KBM-7 (cell line): ENCODE measurements around the gene KIF2A.

Experiments
- DNase-seq: peaks from one replicate; pipeline ENCODE4 v3.0.0-alpha.2; 2015
- in situ Hi-C: fragments of 300-500 bp; cut with MboI; formaldehyde crosslinking; loops from 2 replicates; pipeline ENCODE4 v1.14.3; 2020; ENCODE audit warnings: low sequenced_read_pairs, low pct_unique_long_range_greater_than_20kb, mixed read lengths

Gene KIF2A

GRCh38 chr5:62354028-62354874 lies 48.2 kb downstream of the KIF2A start:
- DNase-seq, result peak; percentile 43
- in situ Hi-C loops, result no loop called here

GRCh38 chr5:62362701-62363100 lies 56.7 kb downstream of the KIF2A start:
- no peak for DNase-seq
- in situ Hi-C loops, result no loop called here

- in situ Hi-C loops, result no loop called here
Measured at GRCh38 chr5:62369039-62369438, 63.0 kb downstream of the KIF2A start.

GRCh38 chr5:62371409-62371808 lies 65.4 kb downstream of the KIF2A start:
- in situ Hi-C loops, result no loop called here
- DNase-seq, result no peak

More at GRCh38 chr5:62369039-62369438, 63.0 kb downstream of the KIF2A start:
- DNase-seq, result peak; percentile 8

GRCh38 chr5:62372600-62372999 lies 66.6 kb downstream of the KIF2A start:
- in situ Hi-C loops, result no loop called here

GRCh38 chr5:62373382-62373781 lies 67.4 kb downstream of the KIF2A start:
- no peak for DNase-seq
- in situ Hi-C loops, result no loop called here

More at GRCh38 chr5:62372600-62372999, 66.6 kb downstream of the KIF2A start:
- no peak for DNase-seq

GRCh38 chr5:62374090-62374489 lies 68.1 kb downstream of the KIF2A start:
- in situ Hi-C loops, result no loop called here
- DNase-seq, result no peak

GRCh38 chr5:62375627-62376026 lies 69.6 kb downstream of the KIF2A start:
- in situ Hi-C loops, result no loop called here

GRCh38 chr5:62376064-62376463 lies 70.1 kb downstream of the KIF2A start:
- in situ Hi-C loops, result no loop called here
- no peak for DNase-seq

More at GRCh38 chr5:62375627-62376026, 69.6 kb downstream of the KIF2A start:
- no peak for DNase-seq

- DNase-seq, result no peak
- in situ Hi-C loops, result no loop called here
Measured at GRCh38 chr5:62385131-62385530, 79.1 kb downstream of the KIF2A start.

GRCh38 chr5:62385816-62386400 lies 79.9 kb downstream of the KIF2A start:
- in situ Hi-C loops, result no loop called here
- no peak for DNase-seq

- in situ Hi-C loops, result no loop called here
- DNase-seq, result no peak
Measured at GRCh38 chr5:62386824-62387223, 80.8 kb downstream of the KIF2A start.

- in situ Hi-C loops, result no loop called here
- DNase-seq, result no peak
Measured at GRCh38 chr5:62395210-62395950, 89.4 kb downstream of the KIF2A start.

- in situ Hi-C loops, result no loop called here
- DNase-seq, result peak; percentile 98
Measured at GRCh38 chr5:62403411-62404250, 97.6 kb downstream of the KIF2A start, which contains the start of gene DIMT1. DIMT1 (minus strand) TSS chr5:62403905; CDS start chr5:62403772, 133 bp downstream.

GRCh38 chr5:62412549-62413329 lies 106.7 kb downstream of the KIF2A start, which contains the start of gene IPO11:
IPO11 (plus strand) TSS chr5:62412763; CDS start chr5:62437280, 24,517 bp downstream.
- peak; percentile 98 for DNase-seq
- in situ Hi-C loops, result no loop called here

GRCh38 chr5:62413711-62414110 lies 107.7 kb downstream of the KIF2A start:
- no peak for DNase-seq

GRCh38 chr5:62418462-62419076 lies 112.6 kb downstream of the KIF2A start:
- DNase-seq, result no peak
- in situ Hi-C loops, result no loop called here

More at GRCh38 chr5:62413711-62414110, 107.7 kb downstream of the KIF2A start:
- in situ Hi-C loops, result no loop called here

GRCh38 chr5:62419609-62420008 lies 113.6 kb downstream of the KIF2A start:
- no peak for DNase-seq
- in situ Hi-C loops, result no loop called here
